Skin epidermis (tissue), 12 donors: Measurements from ENCODE around the gene ARHGAP28.

ENCODE experiments used
- H3K27ac ChIP-seq, 21 experiments: fragments of 200-600 bp; sonication (generic) in 11 of 21; one replicate each; pipeline ENCODE4 v1.5.0; 2020; ENCODE audit warnings: mild to moderate bottlenecking in 3 of 21, inconsistent platforms in 2 of 21, moderate library complexity in 2 of 21
- H3K4me3 ChIP-seq, 7 experiments: fragments of 200-600 bp; sonication (generic) in 2 of 7; one replicate each; pipeline ENCODE4 v1.5.0; 2020; ENCODE audit warnings: inconsistent platforms in 2 of 7, mild to moderate bottlenecking in 2 of 7, moderate library complexity in 1 of 7

The ARHGAP28 gene

GRCh38 chr18:6729247-6730091, at the start of gene ARHGAP28:
Gene ARHGAP28 (plus strand): TSS chr18:6729716. CDS start chr18:6729822, 106 bp downstream.
- peak within 1 kb of the TSS; percentile 44 to 70 (median 59) for H3K4me3 ChIP-seq
- H3K27ac ChIP-seq = peak within 1 kb of the TSS in 20 of 21 experiments; percentile 38 to 89 (median 79)

- H3K4me3 ChIP-seq = no peak overlapping the region
Observed at GRCh38 chr18:6681331-6681875, 48.1 kb upstream of the ARHGAP28 start.

GRCh38 chr18:6682437-6683111, 46.9 kb upstream of the ARHGAP28 start:
- Histone ChIP-seq H3K27ac (no peak overlapping the region), H3K4me3 (peak overlapping the region in 1 of 7 experiments; percentile 37)

More at GRCh38 chr18:6681331-6681875, 48.1 kb upstream of the ARHGAP28 start:
- H3K27ac ChIP-seq = no peak overlapping the region

GRCh38 chr18:6683112-6683876, 46.2 kb upstream of the ARHGAP28 start:
- Histone ChIP-seq H3K27ac (no peak overlapping the region), H3K4me3 (peak overlapping the region in 2 of 7 experiments; percentile 6 to 37)

- Histone ChIP-seq H3K4me3 (no peak overlapping the region), H3K27ac (no peak overlapping the region)
Observed at GRCh38 chr18:6687676-6688075, 41.8 kb upstream of the ARHGAP28 start.

GRCh38 chr18:6708890-6709289, 20.6 kb upstream of the ARHGAP28 start:
- no peak overlapping the region for H3K4me3 ChIP-seq
- no peak overlapping the region for H3K27ac ChIP-seq

GRCh38 chr18:6711467-6711866, 18.0 kb upstream of the ARHGAP28 start:
- no peak overlapping the region for H3K4me3 ChIP-seq
- H3K27ac ChIP-seq = no peak overlapping the region

GRCh38 chr18:6712401-6712800, 17.1 kb upstream of the ARHGAP28 start:
- Histone ChIP-seq H3K27ac (no peak overlapping the region), H3K4me3 (no peak overlapping the region)

- Histone ChIP-seq H3K4me3 (no peak overlapping the region), H3K27ac (no peak overlapping the region)
Observed at GRCh38 chr18:6714010-6714409, 15.5 kb upstream of the ARHGAP28 start.

GRCh38 chr18:6718267-6718666, 11.2 kb upstream of the ARHGAP28 start:
- Histone ChIP-seq H3K4me3 (no peak overlapping the region), H3K27ac (no peak overlapping the region)

GRCh38 chr18:6719098-6719846, 10.2 kb upstream of the ARHGAP28 start:
- H3K27ac ChIP-seq = no peak overlapping the region

GRCh38 chr18:6719910-6720683, 9.4 kb upstream of the ARHGAP28 start:
- no peak overlapping the region for H3K4me3 ChIP-seq
- H3K27ac ChIP-seq = no peak overlapping the region

More at GRCh38 chr18:6719098-6719846, 10.2 kb upstream of the ARHGAP28 start:
- no peak overlapping the region for H3K4me3 ChIP-seq

- H3K27ac ChIP-seq = no peak overlapping the region
- no peak overlapping the region for H3K4me3 ChIP-seq
Observed at GRCh38 chr18:6721755-6722154, 7.8 kb upstream of the ARHGAP28 start.

- H3K27ac ChIP-seq = no peak overlapping the region
Observed at GRCh38 chr18:6722690-6723089, 6.8 kb upstream of the ARHGAP28 start.

GRCh38 chr18:6724331-6724730, 5.2 kb upstream of the ARHGAP28 start:
- Histone ChIP-seq H3K27ac (no peak overlapping the region), H3K4me3 (no peak overlapping the region)

More at GRCh38 chr18:6722690-6723089, 6.8 kb upstream of the ARHGAP28 start:
- no peak overlapping the region for H3K4me3 ChIP-seq

- peak overlapping the region in 9 of 21 experiments; percentile 25 to 81 (median 75) for H3K27ac ChIP-seq
- no peak overlapping the region for H3K4me3 ChIP-seq
Observed at GRCh38 chr18:6728331-6728730, 1.2 kb upstream of the ARHGAP28 start.

- Histone ChIP-seq H3K27ac (peak overlapping the region in 17 of 21 experiments; percentile 25 to 89 (median 75)), H3K4me3 (peak overlapping the region in 6 of 7 experiments; percentile 44 to 70 (median 60))
Observed at GRCh38 chr18:6728809-6729246, 688 bp upstream of the ARHGAP28 start.
